ENCODE data around the gene SIK3.
"Not testable (repeated sequence)": the region's sequence is repeated elsewhere in the genome, so short reads cannot be mapped to it uniquely, and the experiment has no call there.

Gene SIK3

GRCh38 chr11:116835791-116836631 lies 262.2 kb downstream of the SIK3 start:
- peak; percentile 89 for DNase-seq

GRCh38 chr11:116835042-116835772 lies 263.0 kb downstream of the SIK3 start:
- DNase-seq = no peak

- DNase-seq = not testable (repeated sequence)
Observed at GRCh38 chr11:116834535-116835041, 263.6 kb downstream of the SIK3 start.

GRCh38 chr11:116833816-116834534 lies 264.3 kb downstream of the SIK3 start:
- no peak for DNase-seq

DNA sequence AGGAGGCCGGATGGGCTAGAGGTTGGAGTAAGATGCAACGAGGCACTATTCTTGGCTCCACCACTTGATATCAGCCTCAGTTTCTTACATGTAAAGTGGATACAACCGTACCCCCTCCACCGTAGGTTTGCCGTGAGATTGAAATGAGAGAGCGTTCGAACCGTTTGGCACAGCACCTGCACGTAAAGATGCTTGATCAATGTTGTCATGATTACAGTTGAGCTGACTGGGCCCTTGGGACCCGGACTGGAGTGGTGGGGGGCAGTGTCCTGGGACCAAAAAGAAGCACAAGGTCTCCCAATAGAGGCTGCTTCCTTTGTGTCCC lies 264.8 kb downstream of the SIK3 start:
- no peak for DNase-seq

DNA sequence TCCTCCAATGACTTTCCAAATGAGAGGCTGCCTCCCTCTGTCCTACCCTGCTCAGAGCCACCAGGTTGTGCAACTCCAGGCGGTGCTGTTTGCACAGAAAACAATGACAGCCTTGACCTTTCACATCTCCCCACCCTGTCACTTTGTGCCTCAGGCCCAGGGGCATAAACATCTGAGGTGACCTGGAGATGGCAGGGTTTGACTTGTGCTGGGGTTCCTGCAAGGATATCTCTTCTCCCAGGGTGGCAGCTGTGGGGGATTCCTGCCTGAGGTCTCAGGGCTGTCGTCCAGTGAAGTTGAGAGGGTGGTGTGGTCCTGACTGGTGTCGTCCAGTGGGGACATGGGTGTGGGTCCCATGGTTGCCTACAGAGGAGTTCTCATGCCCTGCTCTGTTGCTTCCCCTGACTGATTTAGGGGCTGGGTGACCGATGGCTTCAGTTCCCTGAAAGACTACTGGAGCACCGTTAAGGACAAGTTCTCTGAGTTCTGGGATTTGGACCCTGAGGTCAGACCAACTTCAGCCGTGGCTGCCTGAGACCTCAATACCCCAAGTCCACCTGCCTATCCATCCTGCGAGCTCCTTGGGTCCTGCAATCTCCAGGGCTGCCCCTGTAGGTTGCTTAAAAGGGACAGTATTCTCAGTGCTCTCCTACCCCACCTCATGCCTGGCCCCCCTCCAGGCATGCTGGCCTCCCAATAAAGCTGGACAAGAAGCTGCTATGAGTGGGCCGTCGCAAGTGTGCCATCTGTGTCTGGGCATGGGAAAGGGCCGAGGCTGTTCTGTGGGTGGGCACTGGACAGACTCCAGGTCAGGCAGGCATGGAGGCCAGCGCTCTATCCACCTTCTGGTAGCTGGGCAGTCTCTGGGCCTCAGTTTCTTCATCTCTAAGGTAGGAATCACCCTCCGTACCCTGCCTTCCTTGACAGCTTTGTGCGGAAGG lies 265.6 kb downstream of the SIK3 start:
- DNase-seq = no peak

DNA sequence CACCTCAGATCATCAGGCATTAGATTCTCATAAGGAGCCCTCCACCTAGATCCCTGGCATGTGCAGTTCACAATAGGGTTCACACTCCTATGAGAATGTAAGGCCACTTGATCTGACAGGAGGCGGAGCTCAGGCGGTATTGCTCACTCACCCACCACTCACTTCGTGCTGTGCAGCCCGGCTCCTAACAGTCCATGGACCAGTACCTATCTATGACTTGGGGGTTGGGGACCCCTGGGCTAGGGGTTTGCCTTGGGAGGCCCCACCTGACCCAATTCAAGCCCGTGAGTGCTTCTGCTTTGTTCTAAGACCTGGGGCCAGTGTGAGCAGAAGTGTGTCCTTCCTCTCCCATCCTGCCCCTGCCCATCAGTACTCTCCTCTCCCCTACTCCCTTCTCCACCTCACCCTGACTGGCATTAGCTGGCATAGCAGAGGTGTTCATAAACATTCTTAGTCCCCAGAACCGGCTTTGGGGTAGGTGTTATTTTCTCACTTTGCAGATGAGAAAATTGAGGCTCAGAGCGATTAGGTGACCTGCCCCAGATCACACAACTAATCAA lies 266.4 kb downstream of the SIK3 start:
- DNase-seq = no peak

DNA sequence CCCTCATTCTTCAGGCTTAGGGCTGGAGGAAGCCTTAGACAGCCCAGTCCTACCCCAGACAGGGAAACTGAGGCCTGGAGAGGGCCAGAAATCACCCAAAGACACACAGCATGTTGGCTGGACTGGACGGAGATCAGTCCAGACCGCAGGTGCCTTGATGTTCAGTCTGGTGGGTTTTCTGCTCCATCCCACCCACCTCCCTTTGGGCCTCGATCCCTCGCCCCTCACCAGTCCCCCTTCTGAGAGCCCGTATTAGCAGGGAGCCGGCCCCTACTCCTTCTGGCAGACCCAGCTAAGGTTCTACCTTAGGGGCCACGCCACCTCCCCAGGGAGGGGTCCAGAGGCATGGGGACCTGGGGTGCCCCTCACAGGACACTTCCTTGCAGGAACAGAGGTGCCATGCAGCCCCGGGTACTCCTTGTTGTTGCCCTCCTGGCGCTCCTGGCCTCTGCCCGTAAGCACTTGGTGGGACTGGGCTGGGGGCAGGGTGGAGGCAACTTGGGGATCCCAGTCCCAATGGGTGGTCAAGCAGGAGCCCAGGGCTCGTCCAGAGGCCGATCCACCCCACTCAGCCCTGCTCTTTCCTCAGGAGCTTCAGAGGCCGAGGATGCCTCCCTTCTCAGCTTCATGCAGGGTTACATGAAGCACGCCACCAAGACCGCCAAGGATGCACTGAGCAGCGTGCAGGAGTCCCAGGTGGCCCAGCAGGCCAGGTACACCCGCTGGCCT lies 267.9 kb downstream of the SIK3 start:
- DNase-seq = no peak

DNA sequence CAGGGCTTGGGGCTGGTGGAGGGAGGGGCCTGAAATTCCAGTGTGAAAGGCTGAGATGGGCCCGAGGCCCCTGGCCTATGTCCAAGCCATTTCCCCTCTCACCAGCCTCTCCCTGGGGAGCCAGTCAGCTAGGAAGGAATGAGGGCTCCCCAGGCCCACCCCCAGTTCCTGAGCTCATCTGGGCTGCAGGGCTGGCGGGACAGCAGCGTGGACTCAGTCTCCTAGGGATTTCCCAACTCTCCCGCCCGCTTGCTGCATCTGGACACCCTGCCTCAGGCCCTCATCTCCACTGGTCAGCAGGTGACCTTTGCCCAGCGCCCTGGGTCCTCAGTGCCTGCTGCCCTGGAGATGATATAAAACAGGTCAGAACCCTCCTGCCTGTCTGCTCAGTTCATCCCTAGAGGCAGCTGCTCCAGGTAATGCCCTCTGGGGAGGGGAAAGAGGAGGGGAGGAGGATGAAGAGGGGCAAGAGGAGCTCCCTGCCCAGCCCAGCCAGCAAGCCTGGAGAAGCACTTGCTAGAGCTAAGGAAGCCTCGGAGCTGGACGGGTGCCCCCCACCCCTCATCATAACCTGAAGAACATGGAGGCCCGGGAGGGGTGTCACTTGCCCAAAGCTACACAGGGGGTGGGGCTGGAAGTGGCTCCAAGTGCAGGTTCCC lies 268.6 kb downstream of the SIK3 start, which contains the start of gene APOC3:
Gene APOC3, plus strand, starts transcription at position 383 of the 659 bp plus-strand sequence. CDS start 676 bp downstream, outside the sequence.
- DNase-seq = no peak

- no peak for DNase-seq
Observed at GRCh38 chr11:116828632-116829524, 269.4 kb downstream of the SIK3 start.

- no peak for DNase-seq
Observed at GRCh38 chr11:116827461-116827860, 270.8 kb downstream of the SIK3 start.

DNA sequence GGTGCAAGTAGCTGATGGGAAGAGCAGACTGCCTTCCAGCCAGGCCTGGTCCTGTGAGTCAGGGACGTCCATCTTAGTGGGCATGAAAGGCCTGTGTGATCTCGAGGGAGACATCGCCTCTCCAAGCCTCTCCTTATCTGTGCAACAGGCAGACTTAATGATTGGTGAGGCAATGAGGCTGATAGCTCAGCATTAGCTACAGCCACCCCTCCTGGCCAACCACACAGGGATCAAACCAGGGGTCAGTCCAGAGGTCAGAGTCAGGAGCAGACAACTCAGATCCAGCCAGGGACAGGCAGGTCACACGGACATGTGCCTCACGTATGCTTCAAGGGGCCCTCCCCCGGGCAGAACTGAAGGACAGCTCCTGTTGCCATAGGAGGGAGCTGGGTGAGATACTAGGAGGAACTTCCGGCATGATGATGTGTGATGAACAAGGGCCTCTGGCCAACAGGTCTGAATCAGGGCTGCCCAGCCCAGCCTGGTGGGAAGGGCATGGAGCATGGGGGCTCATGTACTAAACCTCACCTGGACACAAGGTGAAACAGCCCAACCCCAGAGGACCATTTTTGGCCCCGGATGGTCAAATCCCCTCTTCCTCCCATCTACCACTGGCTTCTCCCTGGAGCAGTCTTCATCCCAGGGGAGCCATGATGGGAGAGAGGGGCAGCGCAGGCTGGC lies 271.3 kb downstream of the SIK3 start:
- DNase-seq = no peak

DNA sequence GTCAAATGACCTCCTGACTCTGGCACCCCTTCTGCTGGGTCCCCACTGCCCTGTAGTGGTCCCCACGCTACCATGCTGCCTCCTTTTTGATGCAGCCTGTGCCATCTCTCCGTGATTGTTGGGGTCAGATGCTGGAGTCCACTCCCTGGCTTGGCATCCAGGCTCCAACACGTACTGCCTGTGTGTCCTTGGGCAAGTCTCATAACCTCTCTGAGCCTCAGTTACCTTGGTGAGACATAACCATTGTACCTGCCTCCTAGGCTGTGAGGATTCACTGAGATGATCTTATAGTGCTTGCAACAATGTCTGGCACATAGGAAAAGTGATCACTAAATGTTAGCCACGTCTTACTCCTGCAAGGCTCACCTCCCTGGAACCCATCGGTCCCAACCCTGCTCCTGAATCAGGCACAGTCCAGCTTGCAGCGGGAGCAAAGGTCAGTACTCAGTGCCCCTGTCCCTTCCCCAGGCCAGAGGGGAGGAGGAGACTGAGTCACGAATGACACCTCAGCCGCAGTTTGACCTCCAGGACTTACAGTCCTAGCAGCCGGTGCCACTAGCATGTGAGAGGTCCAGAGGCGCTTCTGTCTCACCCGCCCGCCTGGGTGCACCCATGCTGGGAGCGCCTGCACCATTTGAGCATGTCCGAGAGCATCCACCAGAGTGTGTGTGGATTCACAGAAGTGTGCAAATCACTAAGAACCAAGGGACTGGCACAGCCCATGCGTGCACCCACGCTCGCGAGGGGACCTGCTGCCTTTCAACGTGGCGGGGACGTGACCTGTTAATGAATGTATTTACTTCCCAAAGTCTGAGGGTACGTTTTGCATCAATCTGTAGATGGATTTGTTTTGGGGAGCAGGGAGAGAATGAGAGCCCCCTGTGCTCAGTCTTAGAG lies 272.1 kb downstream of the SIK3 start:
- no peak for DNase-seq

- DNase-seq = no peak
Observed at GRCh38 chr11:116825434-116825833, 272.8 kb downstream of the SIK3 start.

DNA sequence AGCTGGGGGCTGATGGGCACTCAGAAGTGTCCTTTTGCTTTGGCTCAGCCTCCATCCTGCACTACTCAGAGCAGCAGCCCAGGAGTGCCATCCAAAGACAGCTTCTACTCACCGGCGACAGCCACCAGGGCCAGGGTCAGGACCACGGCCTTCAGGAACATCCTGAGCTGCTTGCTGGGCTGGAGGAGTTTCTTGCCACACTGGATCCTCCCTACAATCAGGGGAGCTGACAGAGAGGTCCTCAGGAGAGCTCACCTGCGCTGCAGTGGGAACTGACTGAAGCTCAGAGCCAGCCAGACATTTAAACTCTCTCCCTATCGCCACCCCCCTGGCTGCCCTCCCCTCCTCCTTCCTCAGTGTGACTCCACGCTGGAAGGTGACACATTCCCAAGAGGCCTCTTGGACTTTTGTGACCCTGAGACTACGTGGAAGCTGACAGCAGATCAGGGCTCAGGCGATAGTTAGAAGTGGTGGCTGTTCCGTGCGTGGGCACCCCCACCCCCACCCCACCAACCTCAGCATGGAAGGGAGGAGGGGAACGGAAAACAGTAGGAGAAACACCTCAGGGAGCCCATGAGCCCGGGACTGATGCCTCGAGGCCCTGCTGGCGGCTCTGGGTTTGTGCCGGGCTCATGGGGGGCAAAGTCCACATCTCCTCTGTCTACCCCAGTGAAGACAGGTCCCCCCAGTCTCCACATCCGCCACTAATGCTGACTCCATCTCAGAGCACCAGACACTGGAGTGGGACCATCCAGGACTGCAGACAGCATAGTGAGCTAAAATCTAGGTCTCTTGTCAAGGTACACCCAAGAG lies 275.0 kb downstream of the SIK3 start, which contains the start of gene APOA4:
Gene APOA4, minus strand, starts transcription at position 274 of the 813 bp plus-strand sequence. Its CDS starts 113 bp downstream, at position 161.
- no peak for DNase-seq

GRCh38 chr11:116822575-116822974 lies 275.7 kb downstream of the SIK3 start:
- no peak for DNase-seq
